HG02623 (cell line): Measurements from ENCODE around the gene UCN2.
"Not testable (repeated sequence)": the region's sequence is repeated elsewhere in the genome, so short reads cannot be mapped to it uniquely, and the experiment has no call there.

Experiments used
- ATAC-seq: cut with Tn5 transposase; IDR thresholded peaks from one replicate; pipeline ENCODE4 v1.9.1; 2021; ENCODE audit warnings: moderate library complexity; ENCODE audit not compliant: unreplicated experiment

UCN2 gene

DNA sequence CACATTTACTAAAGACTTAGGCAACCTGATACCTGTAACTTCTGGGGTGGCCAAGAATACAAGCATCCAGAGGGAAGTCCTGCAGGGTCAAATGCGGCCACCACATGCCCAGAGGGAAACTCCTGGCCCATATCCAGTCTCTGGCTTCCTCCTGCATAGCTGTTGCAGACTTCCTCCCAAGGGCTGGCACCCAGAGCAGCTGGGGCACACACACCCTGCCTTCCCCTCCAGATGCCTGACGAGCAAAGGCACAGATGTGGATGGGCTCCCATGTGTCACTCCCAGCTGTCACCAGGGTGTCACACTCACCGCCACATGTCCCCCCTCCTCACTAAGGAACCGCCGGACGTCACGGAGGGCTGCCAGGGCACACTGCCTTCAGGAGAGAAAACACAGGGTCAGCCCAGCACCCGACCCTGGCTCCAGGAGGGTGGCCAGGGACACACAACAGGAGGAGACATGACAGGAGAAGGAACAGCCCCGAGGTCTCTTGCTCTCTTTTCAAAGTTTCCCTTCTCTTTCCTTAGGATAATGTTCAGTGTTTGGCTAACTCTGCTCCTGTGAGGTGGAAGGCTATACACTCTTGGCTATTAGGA, 20.2 kb downstream of the UCN2 start:
- no peak for ATAC-seq

DNA sequence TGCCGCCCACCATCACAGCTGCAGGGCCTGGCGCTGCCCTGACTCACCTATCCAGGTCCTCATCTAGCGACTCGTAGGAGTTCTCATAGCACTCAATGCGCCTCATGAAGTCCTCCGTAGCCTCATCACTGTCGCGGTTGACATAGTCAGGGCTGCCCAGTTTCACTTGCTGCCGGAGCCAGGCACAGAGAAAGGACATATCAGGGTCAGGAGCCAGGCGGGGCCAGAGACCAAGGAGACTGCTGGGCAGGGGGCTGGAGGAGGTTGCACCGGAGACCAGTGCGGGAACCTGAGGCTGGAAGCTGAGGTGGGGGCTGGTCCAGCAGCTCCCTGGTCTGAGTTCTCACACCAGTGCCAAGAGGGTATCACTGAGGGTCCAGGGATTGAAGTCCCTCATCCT, 25.1 kb downstream of the UCN2 start:
- ATAC-seq: no peak

DNA sequence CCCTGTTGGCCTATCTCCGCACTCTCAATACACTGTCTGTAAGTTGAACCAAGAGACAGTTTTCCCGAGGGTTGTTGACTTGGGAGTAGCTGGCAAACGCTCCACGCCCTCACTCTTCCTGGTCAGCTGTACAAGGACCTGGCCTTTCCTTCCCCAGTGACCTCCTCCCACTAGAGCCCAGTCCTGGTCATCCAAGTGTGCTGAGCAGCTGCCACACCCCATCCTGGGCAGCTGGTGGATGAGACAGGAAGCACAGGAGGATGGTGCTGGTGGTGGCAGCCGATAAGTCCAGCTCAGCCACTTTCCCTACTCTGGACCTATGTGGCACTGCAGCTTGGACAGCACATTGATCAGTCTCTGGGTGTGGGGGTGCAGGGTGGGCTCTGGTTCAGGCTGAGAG, 26.8 kb downstream of the UCN2 start:
- ATAC-seq: no peak

DNA sequence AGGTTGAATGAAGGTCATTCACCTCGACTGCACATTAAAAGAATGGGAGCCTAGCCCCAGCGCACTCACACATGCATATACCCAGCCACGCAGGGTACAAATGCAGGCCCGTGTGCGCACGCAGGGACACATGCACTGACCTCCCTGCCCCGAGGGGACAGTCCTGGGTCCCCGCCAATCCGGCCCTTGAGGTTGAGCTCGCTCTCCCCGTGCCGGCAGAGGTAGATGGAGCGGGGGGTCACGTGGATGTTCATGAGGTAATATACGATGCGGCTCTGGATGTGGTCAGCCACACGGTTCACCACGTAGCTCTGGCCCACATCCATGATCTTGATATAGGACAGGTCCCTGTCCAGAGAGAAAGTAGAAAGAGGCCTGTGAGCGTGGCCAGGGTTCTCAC, 27.5 kb downstream of the UCN2 start:
- ATAC-seq: no peak

DNA sequence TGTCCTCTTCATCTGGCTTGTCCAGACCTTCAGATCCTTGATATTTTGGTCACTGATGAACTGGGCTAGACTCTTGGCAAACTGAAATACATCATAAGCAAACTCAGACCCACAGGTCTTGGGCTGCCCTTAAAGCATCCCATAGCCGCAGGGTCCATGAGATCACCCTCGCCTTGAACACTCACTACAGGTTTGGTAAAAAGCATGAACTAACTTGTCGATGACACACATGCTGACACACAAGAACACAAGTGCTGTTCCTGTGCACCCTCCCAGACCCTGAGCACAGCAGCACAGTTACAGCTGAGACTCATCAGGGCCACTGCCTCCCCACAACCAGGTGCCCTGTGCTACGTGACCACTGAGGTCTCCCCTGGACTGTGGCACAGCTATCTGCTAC, 28.0 kb downstream of the UCN2 start:
- ATAC-seq: no peak

DNA sequence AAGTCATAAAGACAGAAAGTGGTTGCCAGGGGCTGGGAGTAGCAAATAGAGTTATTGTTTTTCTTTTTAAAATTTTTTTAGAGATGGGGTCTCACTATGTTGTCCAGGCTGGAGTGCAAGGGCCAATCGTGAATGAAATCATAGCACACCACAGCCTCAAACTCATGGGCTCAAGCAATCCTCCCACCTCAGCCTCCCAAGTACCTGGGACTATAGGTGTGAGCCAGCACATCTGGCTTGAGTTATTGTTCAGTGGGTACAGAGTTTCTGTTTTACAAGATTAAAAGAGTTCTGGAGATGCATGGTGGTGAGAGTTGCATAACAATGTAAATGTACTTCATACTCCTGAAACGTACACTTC, 30.6 kb downstream of the UCN2 start:
- ATAC-seq: no peak

DNA sequence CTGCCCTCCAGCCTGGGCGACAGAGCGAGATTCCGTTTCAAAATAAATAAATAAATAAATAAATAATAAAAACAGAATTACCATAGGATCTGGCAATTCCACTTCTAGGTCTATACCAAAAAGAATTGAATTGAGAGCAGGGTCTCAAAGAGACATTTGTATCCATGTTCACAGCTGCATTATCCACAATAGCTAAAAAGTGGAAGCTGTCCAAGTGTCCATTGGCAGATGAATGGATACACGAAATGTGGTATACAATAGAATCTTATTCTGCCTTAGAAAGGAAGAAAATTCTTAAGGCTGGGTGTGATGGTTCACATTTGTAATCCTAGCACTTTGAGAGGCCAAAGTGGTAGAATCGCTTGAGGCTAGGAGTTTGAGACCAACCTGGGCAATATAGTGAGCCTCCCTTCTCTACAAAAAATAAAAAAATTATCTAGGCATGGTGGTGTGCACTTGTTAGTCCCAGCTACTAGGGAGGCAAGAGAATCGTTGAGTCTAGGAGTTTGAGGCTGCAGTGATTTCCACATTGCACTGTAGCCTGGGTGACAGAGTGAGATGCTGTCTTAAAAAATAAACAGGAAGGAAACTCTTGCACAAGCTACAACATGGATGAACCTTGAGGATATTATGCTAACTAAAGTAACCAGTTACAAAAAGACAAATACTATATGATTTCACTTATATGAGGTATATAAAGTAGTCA, 31.2 kb downstream of the UCN2 start:
- no peak for ATAC-seq

DNA sequence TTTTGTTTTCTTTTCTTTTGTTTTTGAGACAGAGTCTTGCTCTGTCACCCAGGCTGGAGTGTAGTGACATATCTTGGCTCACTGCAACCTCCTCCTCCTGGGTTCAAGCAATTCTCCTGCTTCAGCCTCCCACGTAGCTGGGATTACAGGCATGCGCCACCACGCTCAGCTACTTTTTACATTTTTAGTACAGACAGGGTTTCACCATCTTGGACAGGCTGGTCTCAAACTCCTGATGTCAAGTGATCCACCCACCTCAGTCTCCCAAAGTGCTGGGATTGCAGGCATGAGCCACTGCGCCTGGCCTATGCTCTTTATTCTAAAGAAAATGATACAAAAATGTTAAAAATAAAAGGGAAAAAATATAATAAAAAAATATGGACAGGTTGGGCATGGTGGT, 32.9 kb downstream of the UCN2 start:
- ATAC-seq: not testable (repeated sequence)

DNA sequence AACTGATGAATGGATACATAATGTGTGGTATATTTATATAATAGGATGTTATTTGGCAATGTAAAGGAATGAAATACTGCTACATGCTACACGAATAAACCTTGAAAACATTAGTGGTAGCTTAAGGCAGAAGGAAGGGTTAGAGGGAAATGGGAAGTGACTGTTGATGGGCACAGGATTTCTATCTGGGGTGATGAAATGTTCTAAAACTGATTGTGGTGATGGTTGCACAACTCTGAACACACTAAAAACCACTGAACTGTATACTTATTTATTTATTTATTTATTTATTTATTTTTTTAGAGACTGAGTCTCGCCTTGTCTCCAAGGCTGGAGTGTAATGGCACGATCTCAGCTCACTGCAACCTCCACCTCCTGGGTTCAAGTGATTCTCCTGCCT, 34.8 kb downstream of the UCN2 start:
- no peak for ATAC-seq

DNA sequence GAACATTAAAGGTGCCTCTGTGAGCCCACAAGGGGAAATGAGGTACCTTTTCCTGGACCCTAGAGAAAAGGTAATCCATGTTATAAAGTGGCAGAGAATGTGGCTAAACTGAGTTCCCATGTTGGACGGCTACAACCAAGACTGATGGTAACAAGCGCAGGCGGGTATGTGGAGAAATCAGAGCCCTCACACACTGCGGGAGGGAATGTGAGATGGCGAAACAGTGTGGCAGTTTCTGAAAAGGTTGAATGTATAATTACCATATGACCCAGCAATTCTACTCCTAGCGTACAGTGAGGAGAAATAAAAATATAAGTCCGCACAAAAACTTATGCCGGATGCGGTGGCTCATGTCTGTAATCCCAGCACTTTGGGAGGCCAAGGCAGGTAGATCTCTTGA, 35.5 kb downstream of the UCN2 start:
- no peak for ATAC-seq

DNA sequence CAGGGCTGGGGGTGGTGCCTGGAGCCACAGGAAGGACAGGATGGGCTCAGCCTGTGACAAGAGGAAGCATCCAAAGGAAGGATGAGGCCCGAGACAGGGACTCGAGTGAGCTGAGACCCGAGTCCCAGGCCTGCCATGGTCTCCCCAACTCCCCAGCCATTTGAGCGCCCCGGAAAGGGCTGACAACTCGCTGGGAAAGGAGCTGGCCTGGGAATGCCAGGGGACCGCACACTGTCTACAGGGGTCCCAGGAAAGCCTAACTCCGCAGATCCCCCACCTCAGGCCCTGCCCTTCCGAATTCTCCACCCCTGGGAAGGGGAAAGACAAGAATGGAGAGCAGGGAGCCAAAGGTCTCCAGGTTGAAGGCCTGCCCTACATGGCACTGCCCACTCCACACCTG, 38.6 kb downstream of the UCN2 start:
- no peak for ATAC-seq

DNA sequence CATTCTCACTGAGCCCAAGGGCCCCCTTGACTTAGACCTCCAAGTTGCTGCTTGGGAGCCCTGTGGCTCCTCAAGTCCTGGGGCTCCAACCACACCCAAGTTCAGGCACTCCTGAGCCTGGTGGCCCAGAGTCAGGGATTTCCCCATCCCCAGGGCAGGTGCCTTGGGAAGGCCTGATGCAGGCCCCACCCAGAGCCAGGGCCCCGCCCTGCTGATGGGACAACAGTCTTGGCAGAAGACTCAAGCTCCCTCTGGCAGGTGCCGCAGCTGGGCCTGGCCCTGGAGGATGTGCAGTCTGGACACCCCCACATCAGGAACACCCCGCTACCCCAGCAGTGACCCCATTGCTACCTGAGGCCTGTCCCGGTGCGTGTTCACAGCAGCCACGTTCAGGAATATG, 41.9 kb downstream of the UCN2 start:
- ATAC-seq: no peak

DNA sequence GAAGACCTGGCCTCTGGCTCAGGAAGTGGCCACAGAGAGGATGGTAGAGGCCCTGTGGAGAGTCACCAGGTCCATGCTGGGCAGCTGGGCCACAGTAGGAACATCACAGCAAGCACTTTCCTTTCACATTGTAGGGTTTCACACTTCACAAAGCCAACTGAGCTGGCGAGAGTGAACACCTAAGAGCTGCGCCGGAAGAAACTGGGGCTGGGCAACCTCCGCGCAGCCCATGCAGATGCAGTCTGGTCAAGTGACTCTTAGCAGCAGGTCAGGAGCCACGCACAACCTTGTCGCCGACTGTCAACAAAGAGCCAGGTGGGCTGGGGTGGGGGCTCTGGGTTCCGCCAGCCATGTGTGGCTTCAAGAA, 44.3 kb downstream of the UCN2 start:
- ATAC-seq: no peak

DNA sequence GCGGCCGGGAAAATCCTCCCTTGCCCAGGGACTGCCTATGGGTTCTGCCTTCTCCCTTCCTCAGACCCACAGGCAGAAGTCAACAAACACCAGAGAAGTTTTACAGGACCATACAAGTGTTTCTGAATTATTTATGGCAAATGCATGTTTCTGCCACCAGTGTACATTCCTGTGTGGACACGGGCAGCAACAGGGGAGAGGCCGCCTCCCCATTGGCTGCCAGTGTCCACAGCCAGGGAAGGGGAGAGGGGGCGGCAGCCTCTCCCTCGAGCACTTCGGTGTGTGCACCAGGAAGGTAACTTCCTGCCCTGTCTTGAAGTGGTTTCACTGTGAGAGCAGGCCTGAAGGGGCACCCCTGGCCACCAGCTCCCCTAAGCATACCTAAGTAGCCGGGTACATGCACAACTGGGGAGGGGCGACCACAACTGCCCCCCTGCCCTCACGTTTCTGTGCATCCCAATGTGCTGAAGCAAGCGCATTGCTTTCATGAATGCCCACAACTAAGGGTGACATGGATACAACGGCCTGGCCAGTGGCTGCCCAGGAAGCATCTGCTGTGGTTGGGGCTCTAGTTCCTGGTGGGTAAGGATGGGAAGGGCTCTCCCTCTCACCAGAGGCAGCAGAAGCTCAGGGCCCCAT, 44.8 kb downstream of the UCN2 start:
- ATAC-seq: no peak

DNA sequence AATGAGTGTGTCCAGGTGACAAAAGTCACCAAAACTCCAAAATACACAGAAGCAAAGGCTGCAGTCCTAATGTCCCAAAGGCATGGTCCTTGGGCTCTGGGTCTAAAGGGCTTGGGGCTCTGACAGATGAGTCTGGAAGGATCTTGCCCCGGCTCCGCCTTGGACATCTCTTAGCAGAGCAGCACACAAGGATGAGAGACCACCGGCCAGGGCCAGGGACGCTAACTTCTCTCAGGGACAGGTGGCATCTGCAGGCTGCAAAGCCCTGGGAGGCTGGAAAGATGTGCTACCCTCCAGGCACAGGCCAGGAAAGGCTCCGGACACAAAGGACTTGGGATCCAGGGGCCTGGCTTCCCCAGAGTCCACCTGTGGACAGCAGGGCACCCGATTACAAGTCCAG, 45.5 kb downstream of the UCN2 start:
- ATAC-seq: no peak

DNA sequence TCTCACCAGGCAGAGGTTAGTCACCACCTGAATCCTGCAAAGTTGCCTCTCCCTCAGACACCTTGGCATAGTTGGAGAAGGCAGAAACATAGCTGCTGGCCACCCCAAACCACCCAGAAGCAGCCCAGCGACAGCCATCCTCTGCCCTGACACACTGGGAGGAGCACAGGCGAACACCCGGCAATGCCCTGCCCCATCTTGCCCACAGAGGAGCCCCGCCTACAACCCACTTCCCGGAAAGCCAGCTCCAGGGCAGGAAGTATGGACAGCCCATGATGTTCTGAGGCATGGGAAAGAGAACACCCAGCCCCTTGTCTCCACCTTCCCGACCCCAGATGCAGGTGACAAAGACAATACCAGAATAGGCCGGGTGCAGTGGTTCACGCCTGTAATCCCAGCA, 47.0 kb downstream of the UCN2 start:
- no peak for ATAC-seq

DNA sequence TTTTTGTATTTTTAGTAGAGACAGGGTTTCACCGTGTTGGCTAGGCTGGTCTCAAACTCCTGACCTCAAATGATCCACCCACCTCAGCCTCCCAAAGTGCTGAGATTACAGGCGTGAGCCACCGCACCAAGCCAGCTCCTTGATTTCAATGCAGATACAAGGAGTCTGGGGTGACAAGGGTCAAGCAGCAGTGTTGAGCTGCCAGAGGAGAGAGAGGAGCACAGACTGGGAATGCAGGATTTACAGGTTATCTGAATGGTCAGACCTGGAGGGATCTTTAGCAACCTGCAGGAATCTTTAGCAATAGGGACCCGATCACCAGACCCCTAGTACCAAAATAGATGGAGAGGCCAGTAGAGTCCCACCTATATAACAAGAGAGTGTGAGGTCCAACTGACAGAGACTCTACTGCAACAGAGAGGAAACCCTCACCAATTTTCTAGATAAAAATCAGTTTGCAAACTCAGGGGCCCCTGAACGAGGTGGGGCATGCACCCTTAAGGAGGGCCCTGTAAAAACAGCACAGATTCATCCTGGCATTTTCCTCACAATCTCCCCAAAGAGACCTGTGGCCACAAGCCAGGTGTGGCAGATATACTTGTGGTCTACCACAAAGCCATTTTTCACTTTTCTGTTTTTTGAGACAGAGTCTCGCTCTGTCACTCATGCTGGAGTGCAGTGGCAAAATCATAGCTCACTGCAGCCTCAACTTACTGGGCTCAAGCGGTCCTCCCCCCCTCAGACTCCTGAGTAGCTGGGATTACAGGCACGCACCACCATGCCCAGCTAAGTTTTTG, 49.0 kb downstream of the UCN2 start:
- ATAC-seq: no peak
